HepG2 (cell line): ENCODE measurements around the gene CD99L2. TPM values are rescaled to one million over a fixed set of nuclear protein-coding genes. Genes with fewer than 3 reads are reported as not detected.

Experiments
- ATAC-seq: fragments of 200-7000 bp; cut with Tn5 transposase; 3 replicates; pipeline ENCODE4 v1.9.1; 2020; ENCODE audit warnings: mild to moderate bottlenecking, moderate library complexity
- BruUV-seq: library from RNA; stranded (reverse); fragments of 400-500 nt; replicated peaks from 2 replicates; lab custom pipeline; 2021; lab: Mats Ljungman, UMichigan
- CTCF ChIA-PET: fragments of 300-600 bp; formaldehyde crosslinking; extraction: SDS; loops from one replicate; lab custom pipeline; 2021; ENCODE audit warnings: low total read pairs, inconsistent platforms, low intra/inter-chr PET ratio; lab: Yijun Ruan, JAX
- POLR2A ChIA-PET: fragments of 350-600 bp; sonication (Branson Sonifier 250); formaldehyde crosslinking; loops from one replicate; lab custom pipeline; 2020; ENCODE audit warnings: antibody characterized with exemption, inconsistent platforms; lab: Yijun Ruan, JAX
- DNase-seq: peaks from one replicate; pipeline ENCODE4 v3.0.0-alpha.2; 2015; ENCODE audit warnings: low spot score
- FAIRE-seq: peaks from 3 replicates; lab custom pipeline; 2011; peaks lifted over from hg19 to GRCh38; lab: Jason Lieb, UNC
- H2AFZ ChIP-seq: one replicate; pipeline ENCODE4 v1.6.1; 2011; ENCODE audit warnings: low read length, inconsistent platforms
- H3K27ac ChIP-seq: fragments of 300-600 bp; 3 replicates; pipeline ENCODE4 v1.8.0; 2011; ENCODE audit warnings: mixed run types, mild to moderate bottlenecking, mixed read lengths, low read length, inconsistent platforms; ENCODE audit not compliant: insufficient read depth; ENCODE audit errors: extremely low read length
- H3K27me3 ChIP-seq, 2 experiments: fragments of 200-600 bp in 1 of 2; 2 replicates in 1 of 2; 3 replicates in 1 of 2; pipeline versions ENCODE4 v1.6.0 to v1.8.0; 2011; ENCODE audit warnings: low read length in 2 of 2, mild to moderate bottlenecking in 2 of 2, moderate library complexity in 2 of 2, inconsistent platforms in 1 of 2; ENCODE audit not compliant: insufficient read depth in 2 of 2, control insufficient read depth in 1 of 2
- H3K36me3 ChIP-seq, 2 experiments: fragments of 200-600 bp in 1 of 2; replicated peaks in 1 of 2; 2 replicates in 1 of 2; 3 replicates in 1 of 2; pipeline versions ENCODE4 v1.5.1 to v1.8.0; 2011; ENCODE audit warnings: low read length in 2 of 2, inconsistent platforms in 1 of 2; ENCODE audit not compliant: insufficient read depth in 2 of 2, control insufficient read depth in 1 of 2
- H3K4me1 ChIP-seq: 2 replicates; pipeline ENCODE4 v1.5.1; 2012; ENCODE audit warnings: low read length, inconsistent platforms; ENCODE audit not compliant: insufficient read depth
- H3K4me2 ChIP-seq: 2 replicates; pipeline ENCODE4 v1.6.0; 2011; ENCODE audit warnings: low read depth, low read length, inconsistent platforms
- H3K4me3 ChIP-seq, 3 experiments: fragments of 200-600 bp in 1 of 3; sonication (generic), shearing (Covaris generic) in 1 of 3; replicated peaks in 1 of 3; 2 replicates each; pipeline ENCODE4 v1.5.1; 2011 to 2016; ENCODE audit warnings: low read length in 3 of 3, inconsistent platforms in 2 of 3, low read depth in 2 of 3, mild to moderate bottlenecking in 2 of 3, control low read depth in 1 of 3, mixed read lengths in 1 of 3; ENCODE audit not compliant: insufficient read depth in 1 of 3
- H3K79me2 ChIP-seq: one replicate; pipeline ENCODE4 v1.6.1; 2011; ENCODE audit warnings: low read length, inconsistent platforms; ENCODE audit not compliant: insufficient read depth
- H3K9ac ChIP-seq: 2 replicates; pipeline ENCODE4 v1.6.0; 2011; ENCODE audit warnings: mild to moderate bottlenecking, low read depth, low read length, inconsistent platforms; ENCODE audit not compliant: insufficient read depth
- H3K9me3 ChIP-seq: 2 replicates; pipeline ENCODE4 v1.5.1; 2012; ENCODE audit warnings: mild to moderate bottlenecking, low read length
- H4K20me1 ChIP-seq: 2 replicates; pipeline ENCODE4 v1.6.0; 2011; ENCODE audit warnings: inconsistent platforms, mild to moderate bottlenecking, low read length, moderate library complexity; ENCODE audit not compliant: insufficient read depth
- ATF6 ChIP-seq: sonication (generic); formaldehyde crosslinking; conservative IDR thresholded peaks from 2 replicates; pipeline ENCODE4 v1.4.0; 2020; ENCODE audit warnings: missing genetic modification reagents
- ZKSCAN1 ChIP-seq: fragments of 150-350 bp; IDR thresholded peaks from 2 replicates; pipeline ENCODE4 v1.6.1; 2014; ENCODE audit warnings: low read length
- ZNF142 ChIP-seq: sonication (generic); formaldehyde crosslinking; IDR thresholded peaks from 2 replicates; pipeline ENCODE4 v1.4.0; 2020; ENCODE audit warnings: missing genetic modification reagents
- ZNF44 ChIP-seq: sonication (generic); formaldehyde crosslinking; IDR thresholded peaks from 2 replicates; pipeline ENCODE4 v1.5.1; 2020; ENCODE audit warnings: mild to moderate bottlenecking, missing genetic modification reagents
- WGBS: methylation state at CpG from one replicate; pipeline ENCODE4 v1.1.6; 2017; ENCODE audit warnings: low lambda C conversion rate; 5-methylcytosine and 5-hydroxymethylcytosine counted together
- in situ Hi-C: cut with HindIII; loops from 2 replicates; pipeline ENCODE4 v1.10.0; 2017; ENCODE audit warnings: low pct_unique_long_range_greater_than_20kb; ENCODE audit not compliant: extremely low pct_ligation_motif_present
- intact Hi-C: fragments of 100-400 bp; cut with micrococcal nuclease; formaldehyde crosslinking; loops from one replicate; pipeline ENCODE4 v1.10.0; 2022; ENCODE audit not compliant: unreplicated experiment
- polyA plus RNA-seq, 8 experiments: library from polyadenylated mRNA; depleted of rRNA in 3 of 8; stranded (reverse) in 7 of 8; unstranded in 1 of 8; fragments of >200 nt; fragmentation: Illumina TruSeq in 4 of 8; extraction: Trizol in 4 of 8; gene quantifications; 2 replicates each; pipeline versions ENCODE4 v1.2.1 to v1.2.3, GENCODE V29; 2011 to 2016; ENCODE audit warnings: low read depth in 4 of 8, missing spikeins in 1 of 8, mixed read lengths in 1 of 8; ENCODE audit not compliant: insufficient read depth in 1 of 8
- total RNA-seq, 5 experiments: library from RNA; depleted of rRNA; stranded (reverse); fragments of >200 nt; fragmentation: Illumina TruSeq; extraction: Trizol; gene quantifications; 2 replicates each; pipeline ENCODE4 v1.2.3, GENCODE V29; 2016; ENCODE audit warnings: low read depth in 1 of 5

Gene CD99L2
- total and polyA plus RNA-seq, 2 of the 13 experiments (the other 11 are each of a cell fraction or from before 2014, with no cell fraction given) = 6.9 to 7.6 TPM

GRCh38 chrX:150774798-150775568 lies 123.5 kb downstream of the CD99L2 start:
- Histone ChIP-seq H2AFZ (no peak overlapping the region), H3K79me2 (no peaks in the 10 kb centered on the region), H3K27me3 (no peaks in the 10 kb centered on the region), H4K20me1 (no peaks in the 10 kb centered on the region), H3K4me2 (no peak overlapping the region), H3K4me3 (no peak overlapping the region), H3K36me3 (no peaks in the 10 kb centered on the region), H3K9ac (no peak overlapping the region), H3K27ac (no peak overlapping the region), H3K4me1 (no peaks in the 10 kb centered on the region), H3K9me3 (no peaks in the 10 kb centered on the region)
- 89% methylated on average over 7 of the region's 14 CpGs for WGBS
- TF ChIP-seq ZNF142 (CRISPR knock-in tag) (no peak), ATF6 (CRISPR knock-in tag) (no peak), ZKSCAN1 (no peak), ZNF44 (CRISPR knock-in tag) (no peak)
- FAIRE-seq = peak; percentile 42
- no TSS peak for BruUV-seq
- CTCF ChIA-PET = no interaction called here
- POLR2A ChIA-PET = no interaction called here
- ATAC-seq = no peak
- DNase-seq = peak; percentile 2
- in situ Hi-C loops (loop anchor here (5.0 to 10.0 kb wide), 2 partner anchors 230 to 307 kb away; no protein-coding TSS in a partner anchor), intact Hi-C loops (loop anchor here (5.0 kb wide), 1 partner anchor 227 kb away; no protein-coding TSS in a partner anchor)
